Subcutaneous abdominal adipose tissue (tissue), 5 donors: ENCODE data around the gene SRRM1.
A peak's percentile ranks its signal among the peaks of the same experiment; 100 is the strongest.

Source experiments
- H3K27ac ChIP-seq: one replicate; pipeline ENCODE4 v1.7.0; 2013; ENCODE audit warnings: low read depth, mild to moderate bottlenecking, inconsistent platforms, low read length, moderate library complexity
- H3K27me3 ChIP-seq, 5 donors: one replicate each; pipeline ENCODE4 v1.7.0; 2013; ENCODE audit warnings: low read length in 5 of 5, inconsistent platforms in 1 of 5; ENCODE audit not compliant: control insufficient read depth in 5 of 5, insufficient read depth in 4 of 5
- H3K36me3 ChIP-seq, 5 donors: one replicate each; pipeline ENCODE4 v1.7.0; 2013; ENCODE audit warnings: low read length in 5 of 5; ENCODE audit not compliant: control insufficient read depth in 5 of 5, insufficient read depth in 5 of 5
- H3K4me1 ChIP-seq, 5 donors: one replicate each; pipeline ENCODE4 v1.7.0; 2013; ENCODE audit warnings: low read length in 5 of 5, mild to moderate bottlenecking in 3 of 5, moderate library complexity in 1 of 5; ENCODE audit not compliant: control insufficient read depth in 5 of 5, insufficient read depth in 5 of 5
- H3K4me3 ChIP-seq, 5 donors: one replicate each; pipeline ENCODE4 v1.7.0; 2013; ENCODE audit warnings: low read length in 5 of 5, low read depth in 1 of 5
- H3K9ac ChIP-seq, 5 donors: one replicate each; pipeline ENCODE4 v1.7.0; 2013; ENCODE audit warnings: low read length in 5 of 5, mild to moderate bottlenecking in 4 of 5, moderate library complexity in 3 of 5
- H3K9me3 ChIP-seq, 5 donors: one replicate each; pipeline ENCODE4 v1.7.0; 2013; ENCODE audit warnings: low read length in 5 of 5; ENCODE audit not compliant: control insufficient read depth in 5 of 5
- donor health status: healthy.
- donor health status: healthy.
- donor health status: healthy.
- donor health status: healthy.
- donor health status: healthy.

The SRRM1 gene

GRCh38 chr1:24619376-24619775, 23.7 kb upstream of the SRRM1 start:
- Histone ChIP-seq H3K36me3 (no peaks in the 10 kb centered on the region), H3K27me3 (no peaks in the 10 kb centered on the region), H3K9me3 (no peaks in the 10 kb centered on the region), H3K4me1 (peaks cover 0 to 24% (median 12%) of the 10 kb centered on the region in 5 donors), H3K9ac (no peak overlapping the region), H3K4me3 (no peak overlapping the region), H3K27ac (no peak overlapping the region)

GRCh38 chr1:24620678-24621077, 22.4 kb upstream of the SRRM1 start:
- H3K36me3 ChIP-seq: no peaks in the 10 kb centered on the region
- peaks cover 0 to 26% (median 12%) of the 10 kb centered on the region in 5 donors for H3K4me1 ChIP-seq
- no peaks in the 10 kb centered on the region for H3K27me3 ChIP-seq

GRCh38 chr1:24621121-24621520, 22.0 kb upstream of the SRRM1 start:
- no peaks in the 10 kb centered on the region for H3K9me3 ChIP-seq
- H3K27ac ChIP-seq: no peak overlapping the region
- H3K36me3 ChIP-seq: no peaks in the 10 kb centered on the region
- no peaks in the 10 kb centered on the region for H3K27me3 ChIP-seq
- H3K4me1 ChIP-seq: peaks cover 0 to 26% (median 12%) of the 10 kb centered on the region in 5 donors
- no peak overlapping the region for H3K4me3 ChIP-seq
- H3K9ac ChIP-seq: no peak overlapping the region

More at GRCh38 chr1:24620678-24621077, 22.4 kb upstream of the SRRM1 start:
- no peaks in the 10 kb centered on the region for H3K9me3 ChIP-seq
- H3K9ac ChIP-seq: no peak overlapping the region
- no peak overlapping the region for H3K27ac ChIP-seq
- no peak overlapping the region for H3K4me3 ChIP-seq

- peak overlapping the region in 1 of 5 donors; percentile 44 for H3K4me3 ChIP-seq
- H3K9me3 ChIP-seq: no peaks in the 10 kb centered on the region
- H3K27ac ChIP-seq: peak overlapping the region; percentile 62
- H3K27me3 ChIP-seq: no peaks in the 10 kb centered on the region
- no peaks in the 10 kb centered on the region for H3K36me3 ChIP-seq
- peaks cover 0 to 26% (median 12%) of the 10 kb centered on the region in 5 donors for H3K4me1 ChIP-seq
- no peak overlapping the region for H3K9ac ChIP-seq
These were observed 20.9 kb upstream of the SRRM1 start for GRCh38 chr1:24622218-24622617.

GRCh38 chr1:24632832-24633175, 10.3 kb upstream of the SRRM1 start:
- Histone ChIP-seq H3K4me3 (no peak overlapping the region), H3K36me3 (no peaks in the 10 kb centered on the region), H3K4me1 (peaks cover 0 to 6% (median 0%) of the 10 kb centered on the region in 5 donors), H3K9me3 (no peaks in the 10 kb centered on the region), H3K27ac (no peak overlapping the region), H3K27me3 (no peaks in the 10 kb centered on the region), H3K9ac (no peak overlapping the region)

- no peaks in the 10 kb centered on the region for H3K36me3 ChIP-seq
- H3K4me1 ChIP-seq: peaks cover 0 to 6% (median 0%) of the 10 kb centered on the region in 5 donors
- no peaks in the 10 kb centered on the region for H3K27me3 ChIP-seq
- no peak overlapping the region for H3K9ac ChIP-seq
- no peak overlapping the region for H3K4me3 ChIP-seq
- H3K27ac ChIP-seq: no peak overlapping the region
- H3K9me3 ChIP-seq: no peaks in the 10 kb centered on the region
These were observed 7.8 kb upstream of the SRRM1 start for GRCh38 chr1:24635195-24635843.

- Histone ChIP-seq H3K4me3 (no peak overlapping the region), H3K9me3 (no peaks in the 10 kb centered on the region), H3K36me3 (no peaks in the 10 kb centered on the region), H3K27ac (no peak overlapping the region), H3K4me1 (peaks cover 3 to 12% (median 6%) of the 10 kb centered on the region in 5 donors), H3K27me3 (no peaks in the 10 kb centered on the region), H3K9ac (no peak overlapping the region)
These were observed 6.3 kb upstream of the SRRM1 start for GRCh38 chr1:24636661-24637357.

GRCh38 chr1:24639094-24639493, 4.0 kb upstream of the SRRM1 start:
- Histone ChIP-seq H3K9ac (no peak overlapping the region), H3K9me3 (no peaks in the 10 kb centered on the region), H3K4me1 (peaks cover 5 to 20% (median 12%) of the 10 kb centered on the region in 5 donors), H3K4me3 (no peak overlapping the region), H3K36me3 (no peaks in the 10 kb centered on the region), H3K27ac (no peak overlapping the region), H3K27me3 (no peaks in the 10 kb centered on the region)

- no peaks in the 10 kb centered on the region for H3K36me3 ChIP-seq
- H3K27me3 ChIP-seq: no peaks in the 10 kb centered on the region
- peaks cover 7 to 25% (median 20%) of the 10 kb centered on the region in 5 donors for H3K4me1 ChIP-seq
- no peak overlapping the region for H3K4me3 ChIP-seq
- no peak overlapping the region for H3K27ac ChIP-seq
- no peak overlapping the region for H3K9ac ChIP-seq
- H3K9me3 ChIP-seq: no peaks in the 10 kb centered on the region
These were observed 3.2 kb upstream of the SRRM1 start for GRCh38 chr1:24639881-24640280.

- Histone ChIP-seq H3K9ac (no peak overlapping the region), H3K36me3 (no peaks in the 10 kb centered on the region), H3K27ac (no peak overlapping the region), H3K4me3 (no peak overlapping the region), H3K9me3 (no peaks in the 10 kb centered on the region), H3K27me3 (no peaks in the 10 kb centered on the region), H3K4me1 (peaks cover 7 to 26% (median 24%) of the 10 kb centered on the region in 5 donors)
These were observed 2.8 kb upstream of the SRRM1 start for GRCh38 chr1:24640288-24640687.
